HepG2 (cell line): ENCODE results near the gene MYL12B. TPM values are rescaled to one million over a fixed set of nuclear protein-coding genes. Genes with fewer than 3 reads are reported as not detected.
A peak's percentile ranks its signal among the peaks of the same experiment; 100 is the strongest.

ENCODE experiments used
- ATAC-seq: fragments of 200-7000 bp; cut with Tn5 transposase; 3 replicates; pipeline ENCODE4 v1.9.1; 2020; ENCODE audit warnings: mild to moderate bottlenecking, moderate library complexity
- BruUV-seq: library from RNA; stranded (reverse); fragments of 400-500 nt; replicated peaks from 2 replicates; lab custom pipeline; 2021; lab: Mats Ljungman, UMichigan
- CTCF ChIA-PET: fragments of 300-600 bp; formaldehyde crosslinking; extraction: SDS; loops from one replicate; lab custom pipeline; 2021; ENCODE audit warnings: low total read pairs, inconsistent platforms, low intra/inter-chr PET ratio; lab: Yijun Ruan, JAX
- POLR2A ChIA-PET: fragments of 350-600 bp; sonication (Branson Sonifier 250); formaldehyde crosslinking; loops from one replicate; lab custom pipeline; 2020; ENCODE audit warnings: antibody characterized with exemption, inconsistent platforms; lab: Yijun Ruan, JAX
- DNase-seq: peaks from one replicate; pipeline ENCODE4 v3.0.0-alpha.2; 2015; ENCODE audit warnings: low spot score
- FAIRE-seq: peaks from 3 replicates; lab custom pipeline; 2011; peaks lifted over from hg19 to GRCh38; lab: Jason Lieb, UNC
- H2AFZ ChIP-seq: one replicate; pipeline ENCODE4 v1.6.1; 2011; ENCODE audit warnings: low read length, inconsistent platforms
- H3K27ac ChIP-seq: fragments of 300-600 bp; 3 replicates; pipeline ENCODE4 v1.8.0; 2011; ENCODE audit warnings: mixed run types, mild to moderate bottlenecking, mixed read lengths, low read length, inconsistent platforms; ENCODE audit not compliant: insufficient read depth; ENCODE audit errors: extremely low read length
- H3K27me3 ChIP-seq, 2 experiments: fragments of 200-600 bp in 1 of 2; 2 replicates in 1 of 2; 3 replicates in 1 of 2; pipeline versions ENCODE4 v1.6.0 to v1.8.0; 2011; ENCODE audit warnings: low read length in 2 of 2, mild to moderate bottlenecking in 2 of 2, moderate library complexity in 2 of 2, inconsistent platforms in 1 of 2; ENCODE audit not compliant: insufficient read depth in 2 of 2, control insufficient read depth in 1 of 2
- H3K36me3 ChIP-seq, 2 experiments: fragments of 200-600 bp in 1 of 2; replicated peaks in 1 of 2; 2 replicates in 1 of 2; 3 replicates in 1 of 2; pipeline versions ENCODE4 v1.5.1 to v1.8.0; 2011; ENCODE audit warnings: low read length in 2 of 2, inconsistent platforms in 1 of 2; ENCODE audit not compliant: insufficient read depth in 2 of 2, control insufficient read depth in 1 of 2
- H3K4me1 ChIP-seq: 2 replicates; pipeline ENCODE4 v1.5.1; 2012; ENCODE audit warnings: low read length, inconsistent platforms; ENCODE audit not compliant: insufficient read depth
- H3K4me2 ChIP-seq: 2 replicates; pipeline ENCODE4 v1.6.0; 2011; ENCODE audit warnings: low read depth, low read length, inconsistent platforms
- H3K4me3 ChIP-seq, 3 experiments: fragments of 200-600 bp in 1 of 3; sonication (generic), shearing (Covaris generic) in 1 of 3; replicated peaks in 1 of 3; 2 replicates each; pipeline ENCODE4 v1.5.1; 2011 to 2016; ENCODE audit warnings: low read length in 3 of 3, inconsistent platforms in 2 of 3, low read depth in 2 of 3, mild to moderate bottlenecking in 2 of 3, control low read depth in 1 of 3, mixed read lengths in 1 of 3; ENCODE audit not compliant: insufficient read depth in 1 of 3
- H3K79me2 ChIP-seq: one replicate; pipeline ENCODE4 v1.6.1; 2011; ENCODE audit warnings: low read length, inconsistent platforms; ENCODE audit not compliant: insufficient read depth
- H3K9ac ChIP-seq: 2 replicates; pipeline ENCODE4 v1.6.0; 2011; ENCODE audit warnings: mild to moderate bottlenecking, low read depth, low read length, inconsistent platforms; ENCODE audit not compliant: insufficient read depth
- H3K9me3 ChIP-seq: 2 replicates; pipeline ENCODE4 v1.5.1; 2012; ENCODE audit warnings: mild to moderate bottlenecking, low read length
- H4K20me1 ChIP-seq: 2 replicates; pipeline ENCODE4 v1.6.0; 2011; ENCODE audit warnings: inconsistent platforms, mild to moderate bottlenecking, low read length, moderate library complexity; ENCODE audit not compliant: insufficient read depth
- GZF1 ChIP-seq: sonication (generic); formaldehyde crosslinking; IDR thresholded peaks from 2 replicates; pipeline ENCODE4 v1.5.1; 2020; ENCODE audit warnings: mild to moderate bottlenecking, missing genetic modification reagents
- HOXD1 ChIP-seq: sonication (generic); formaldehyde crosslinking; IDR thresholded peaks from 2 replicates; pipeline ENCODE4 v1.5.0; 2020; ENCODE audit warnings: missing genetic modification reagents
- IRF2 ChIP-seq: IDR thresholded peaks from 2 replicates; pipeline ENCODE4 v1.6.1; 2018; ENCODE audit warnings: missing genetic modification reagents, missing compliant biosample characterization
- KLF13 ChIP-seq: sonication (generic); formaldehyde crosslinking; IDR thresholded peaks from 2 replicates; pipeline ENCODE4 v1.4.0; 2020; ENCODE audit warnings: mild to moderate bottlenecking, missing genetic modification reagents
- MAF1 ChIP-seq: sonication (generic); formaldehyde crosslinking; IDR thresholded peaks from 2 replicates; pipeline ENCODE4 v1.5.0; 2020; ENCODE audit warnings: missing genetic modification reagents, borderline replicate concordance
- PATZ1 ChIP-seq: sonication (generic); formaldehyde crosslinking; IDR thresholded peaks from 2 replicates; pipeline ENCODE4 v1.4.0; 2020; ENCODE audit warnings: missing genetic modification reagents
- SIX1 ChIP-seq: sonication (generic); formaldehyde crosslinking; IDR thresholded peaks from 2 replicates; pipeline ENCODE4 v1.4.0; 2020; ENCODE audit warnings: missing genetic modification reagents, borderline replicate concordance
- SP4 ChIP-seq: sonication (generic); formaldehyde crosslinking; IDR thresholded peaks from 2 replicates; pipeline ENCODE4 v1.8.1; 2023; ENCODE audit warnings: mild to moderate bottlenecking, missing genetic modification reagents
- ZBTB20 ChIP-seq: sonication (generic); formaldehyde crosslinking; IDR thresholded peaks from 2 replicates; pipeline ENCODE4 v1.8.1; 2023; ENCODE audit warnings: missing genetic modification reagents, low read depth, mild to moderate bottlenecking, borderline replicate concordance
- ZBTB8A ChIP-seq: sonication (generic); formaldehyde crosslinking; IDR thresholded peaks from 2 replicates; pipeline ENCODE4 v1.4.0; 2020; ENCODE audit warnings: mild to moderate bottlenecking, low read depth, missing genetic modification reagents, borderline replicate concordance
- ZNF10 ChIP-seq: sonication (generic); formaldehyde crosslinking; IDR thresholded peaks from 2 replicates; pipeline ENCODE4 v1.4.0; 2020; ENCODE audit warnings: mild to moderate bottlenecking, low read depth, missing genetic modification reagents, borderline replicate concordance
- ZNF30 ChIP-seq: sonication (generic); formaldehyde crosslinking; IDR thresholded peaks from 2 replicates; pipeline ENCODE4 v1.5.0; 2020; ENCODE audit warnings: mild to moderate bottlenecking, missing genetic modification reagents
- ZNF546 ChIP-seq: sonication (generic); formaldehyde crosslinking; conservative IDR thresholded peaks from 2 replicates; pipeline ENCODE4 v1.8.1; 2023; ENCODE audit warnings: mild to moderate bottlenecking, missing genetic modification reagents
- WGBS: methylation state at CpG from one replicate; pipeline ENCODE4 v1.1.6; 2017; ENCODE audit warnings: low lambda C conversion rate; 5-methylcytosine and 5-hydroxymethylcytosine counted together
- in situ Hi-C: cut with HindIII; loops from 2 replicates; pipeline ENCODE4 v1.10.0; 2017; ENCODE audit warnings: low pct_unique_long_range_greater_than_20kb; ENCODE audit not compliant: extremely low pct_ligation_motif_present
- intact Hi-C: fragments of 100-400 bp; cut with micrococcal nuclease; formaldehyde crosslinking; loops from one replicate; pipeline ENCODE4 v1.10.0; 2022; ENCODE audit not compliant: unreplicated experiment
- polyA plus RNA-seq, 8 experiments: library from polyadenylated mRNA; depleted of rRNA in 3 of 8; stranded (reverse) in 7 of 8; unstranded in 1 of 8; fragments of >200 nt; fragmentation: Illumina TruSeq in 4 of 8; extraction: Trizol in 4 of 8; gene quantifications; 2 replicates each; pipeline versions ENCODE4 v1.2.1 to v1.2.3, GENCODE V29; 2011 to 2016; ENCODE audit warnings: low read depth in 4 of 8, missing spikeins in 1 of 8, mixed read lengths in 1 of 8; ENCODE audit not compliant: insufficient read depth in 1 of 8
- total RNA-seq, 5 experiments: library from RNA; depleted of rRNA; stranded (reverse); fragments of >200 nt; fragmentation: Illumina TruSeq; extraction: Trizol; gene quantifications; 2 replicates each; pipeline ENCODE4 v1.2.3, GENCODE V29; 2016; ENCODE audit warnings: low read depth in 1 of 5

MYL12B gene
- total and polyA plus RNA-seq, 2 of the 13 experiments (the other 11 are each of a cell fraction or from before 2014, with no cell fraction given): 265 to 340 TPM

GRCh38 chr18:3284501-3284900, 22.6 kb downstream of the MYL12B start:
- intact Hi-C loops (no loop called here), in situ Hi-C loops (loop anchor here (5.0 to 10.0 kb wide), 5 partner anchors 170 to 713 kb away; partner anchors contain the start of gene TGIF1)
- WGBS: 54% methylated on average over 9 of the region's 9 CpGs
- FAIRE-seq (no peak), DNase-seq (no peak), ATAC-seq (peak; percentile 19; the same call in 1 of the 3 replicates)
- no peaks in the 10 kb centered on the region for H3K79me2 ChIP-seq
- no peak overlapping the region for H3K9ac ChIP-seq
- POLR2A ChIA-PET: interaction anchor here (1.3 kb wide), 1 partner anchor 13 kb away, joined by 3 read pairs; no protein-coding TSS in a partner anchor
- TF ChIP-seq ZBTB20 (CRISPR knock-in tag) (no peak), PATZ1 (CRISPR knock-in tag) (no peak), ZBTB8A (no peak), KLF13 (CRISPR knock-in tag) (no peak), MAF1 (no peak), GZF1 (CRISPR knock-in tag) (no peak), HOXD1 (CRISPR knock-in tag) (no peak), SIX1 (CRISPR knock-in tag) (no peak), ZNF10 (CRISPR knock-in tag) (no peak), IRF2 (no peak), ZNF30 (CRISPR knock-in tag) (no peak), ZNF546 (CRISPR knock-in tag) (no peak), SP4 (CRISPR knock-in tag) (no peak)
- BruUV-seq: no TSS peak
- no peak overlapping the region for H3K27ac ChIP-seq
- H4K20me1 ChIP-seq: no peaks in the 10 kb centered on the region
- H3K27me3 ChIP-seq: peaks cover 0 to 17% of the 10 kb centered on the region in 2 experiments; a peak in 3 of 5 replicates
- H3K9me3 ChIP-seq: no peaks in the 10 kb centered on the region
- CTCF ChIA-PET: no interaction called here
- no peak overlapping the region for H2AFZ ChIP-seq
- no peak overlapping the region for H3K4me3 ChIP-seq
- no peaks in the 10 kb centered on the region for H3K36me3 ChIP-seq
- H3K4me2 ChIP-seq: no peak overlapping the region
- peaks cover 32% of the 10 kb centered on the region for H3K4me1 ChIP-seq
